Measurements from ENCODE around the gene PEX10. TPM values are rescaled to one million over a fixed set of nuclear protein-coding genes. Genes with fewer than 3 reads are reported as not detected.

PEX10 gene
- total RNA-seq, 2 donors from 2014 or later: 10.7 to 18.9 TPM

DNA sequence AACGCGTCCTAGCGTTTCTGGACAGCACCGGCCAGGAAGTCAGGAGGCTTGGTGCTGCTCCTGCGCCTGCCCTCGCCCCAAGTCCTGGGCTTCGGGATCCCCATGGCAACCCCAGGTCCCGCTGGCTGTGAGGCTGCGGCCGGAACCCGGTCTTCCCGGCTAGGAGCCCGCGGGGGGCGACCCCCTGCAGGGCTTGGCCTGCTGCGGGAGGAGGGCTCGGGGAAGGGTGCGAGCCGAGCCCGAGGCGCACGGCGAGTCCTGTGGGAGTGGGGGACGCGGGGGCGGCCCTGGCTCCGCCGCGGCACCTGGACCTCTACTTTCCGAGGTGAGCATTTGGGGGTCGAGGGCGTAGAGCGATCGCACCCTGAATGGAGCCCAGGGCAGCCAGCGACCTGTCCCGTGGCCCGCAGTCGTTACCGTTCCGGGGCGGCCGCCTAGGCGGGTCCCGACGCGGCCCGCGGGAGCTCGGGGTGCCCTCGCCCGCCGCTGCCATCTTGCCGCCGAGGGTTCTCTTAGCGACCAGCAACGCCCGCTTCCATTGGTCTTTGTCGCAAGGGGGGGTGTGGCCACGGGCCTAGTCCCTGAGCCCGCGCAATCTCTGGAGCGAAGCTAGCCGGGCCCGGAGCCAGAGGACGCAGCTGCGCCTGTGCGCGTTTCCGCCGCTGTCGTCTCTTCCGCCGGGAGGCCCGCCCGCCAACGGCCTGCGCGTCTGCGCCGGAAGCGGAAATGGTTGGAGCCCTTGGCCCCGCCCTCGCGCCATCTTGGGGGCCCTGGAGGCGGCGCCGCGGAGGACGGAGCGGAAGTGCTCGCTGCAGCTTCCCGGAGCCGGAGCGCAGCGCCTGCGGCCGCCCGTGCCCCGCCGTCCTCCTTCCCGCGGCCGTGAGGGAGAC is 21.1 kb downstream of the PEX10 start, which contains the start of the genes MORN1 and RER1:
TSS of gene MORN1 (minus strand) at position 514 of the 890 bp plus-strand sequence. CDS start at position 493, 21 bp downstream.
TSS of gene RER1 (plus strand) at position 801 of the 890 bp plus-strand sequence. CDS start 3,950 bp downstream, outside the sequence.
- H3K4me1 Mint-ChIP-seq (ENCODE audit: low read depth in 2 of 2): peaks cover 28 to 34% of the 10 kb centered on the region in 2 donors
- H3K27me3 Mint-ChIP-seq: no peaks in the 10 kb centered on the region
- peak within 1 kb of the TSS; percentile 82 to 96 for H3K27ac Mint-ChIP-seq
- H3K36me3 Mint-ChIP-seq: no peaks in the 10 kb centered on the region
- H3K4me3 Mint-ChIP-seq: peak within 1 kb of the TSS; percentile 89
- ATAC-seq: peak; percentile 97 to 99
- peak; percentile 100 for DNase-seq (ENCODE audit: low spot score)
- H3K9me3 Mint-ChIP-seq: no peaks in the 10 kb centered on the region

DNA sequence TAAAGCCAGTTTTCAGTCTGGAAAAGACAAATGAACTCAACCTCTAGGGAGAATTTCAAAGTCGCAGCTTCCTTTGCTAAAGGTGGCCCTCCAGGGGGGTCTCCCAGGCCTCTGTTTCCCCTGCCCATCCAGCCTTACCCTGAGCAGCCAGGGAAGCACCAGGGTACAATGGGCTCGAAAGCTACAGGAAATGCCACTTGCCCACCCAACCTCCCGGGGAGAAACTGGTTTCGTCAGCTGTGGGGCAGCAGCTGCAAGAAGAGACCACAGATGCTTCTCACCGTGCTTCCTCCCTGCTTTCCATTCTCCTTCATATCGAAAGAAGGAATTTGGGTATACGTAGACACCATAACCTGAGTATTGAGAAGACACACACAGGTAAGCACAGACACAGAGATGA is 22.7 kb downstream of the PEX10 start:
- Mint-ChIP-seq H3K4me3 (peak overlapping the region; percentile 76), H3K27me3 (no peaks in the 10 kb centered on the region), H3K27ac (no peak overlapping the region), H3K4me1 (ENCODE audit: low read depth in 2 of 2) (peaks cover 28 to 30% of the 10 kb centered on the region in 2 donors), H3K36me3 (no peaks in the 10 kb centered on the region), H3K9me3 (no peaks in the 10 kb centered on the region)
- DNase-seq (ENCODE audit: low spot score) (no peak), ATAC-seq (no peak)

DNA sequence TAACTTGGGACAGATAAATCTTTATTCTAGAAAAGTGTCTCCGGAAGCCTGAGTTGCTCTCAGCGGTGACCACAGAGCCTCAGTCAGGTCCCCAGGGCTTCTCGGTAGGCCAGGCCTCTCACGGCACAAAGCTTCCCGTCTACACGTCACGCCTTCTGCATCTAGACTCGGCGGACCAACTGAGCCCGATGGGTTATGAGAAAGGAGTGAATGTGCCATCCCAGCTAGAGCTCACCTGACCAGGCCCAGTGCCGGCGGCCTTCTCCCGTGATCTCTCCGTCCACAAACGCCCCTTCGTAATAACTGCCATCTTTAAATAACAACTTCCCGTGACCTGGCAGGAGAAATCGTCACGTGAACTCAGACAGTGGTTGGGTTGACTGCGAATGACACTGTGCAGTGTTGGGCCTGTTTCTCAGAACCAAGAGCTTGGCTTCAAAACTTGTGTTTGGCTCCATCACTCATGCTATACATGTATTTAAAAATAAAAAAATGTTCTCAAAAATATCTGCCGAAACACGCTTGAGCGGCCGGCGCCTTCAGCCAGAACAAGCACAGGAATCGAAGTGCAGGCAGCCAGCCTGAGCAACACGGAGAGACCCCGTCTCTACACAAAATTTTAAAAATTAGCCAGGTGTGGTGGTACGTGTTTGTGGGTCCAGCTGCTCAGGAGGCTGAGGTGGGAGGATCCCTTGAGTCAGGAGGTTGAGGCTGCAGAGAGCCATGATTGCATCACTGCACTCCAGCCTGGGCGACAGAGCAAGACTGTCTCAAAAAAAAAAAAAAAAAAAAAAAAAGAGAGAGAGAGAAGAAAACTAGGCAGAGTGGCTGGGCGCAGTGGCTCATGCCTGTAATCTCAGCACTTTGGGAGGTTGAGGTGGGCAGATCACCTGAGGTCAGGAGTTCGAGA is 24.1 kb downstream of the PEX10 start:
- peaks cover 16 to 21% of the 10 kb centered on the region in 2 donors for H3K4me1 Mint-ChIP-seq (ENCODE audit: low read depth in 2 of 2)
- no peak overlapping the region for H3K4me3 Mint-ChIP-seq
- DNase-seq (ENCODE audit: low spot score) (peak; percentile 28), ATAC-seq (no peak)
- no peaks in the 10 kb centered on the region for H3K9me3 Mint-ChIP-seq
- no peaks in the 10 kb centered on the region for H3K36me3 Mint-ChIP-seq
- no peaks in the 10 kb centered on the region for H3K27me3 Mint-ChIP-seq
- no peak overlapping the region for H3K27ac Mint-ChIP-seq

DNA sequence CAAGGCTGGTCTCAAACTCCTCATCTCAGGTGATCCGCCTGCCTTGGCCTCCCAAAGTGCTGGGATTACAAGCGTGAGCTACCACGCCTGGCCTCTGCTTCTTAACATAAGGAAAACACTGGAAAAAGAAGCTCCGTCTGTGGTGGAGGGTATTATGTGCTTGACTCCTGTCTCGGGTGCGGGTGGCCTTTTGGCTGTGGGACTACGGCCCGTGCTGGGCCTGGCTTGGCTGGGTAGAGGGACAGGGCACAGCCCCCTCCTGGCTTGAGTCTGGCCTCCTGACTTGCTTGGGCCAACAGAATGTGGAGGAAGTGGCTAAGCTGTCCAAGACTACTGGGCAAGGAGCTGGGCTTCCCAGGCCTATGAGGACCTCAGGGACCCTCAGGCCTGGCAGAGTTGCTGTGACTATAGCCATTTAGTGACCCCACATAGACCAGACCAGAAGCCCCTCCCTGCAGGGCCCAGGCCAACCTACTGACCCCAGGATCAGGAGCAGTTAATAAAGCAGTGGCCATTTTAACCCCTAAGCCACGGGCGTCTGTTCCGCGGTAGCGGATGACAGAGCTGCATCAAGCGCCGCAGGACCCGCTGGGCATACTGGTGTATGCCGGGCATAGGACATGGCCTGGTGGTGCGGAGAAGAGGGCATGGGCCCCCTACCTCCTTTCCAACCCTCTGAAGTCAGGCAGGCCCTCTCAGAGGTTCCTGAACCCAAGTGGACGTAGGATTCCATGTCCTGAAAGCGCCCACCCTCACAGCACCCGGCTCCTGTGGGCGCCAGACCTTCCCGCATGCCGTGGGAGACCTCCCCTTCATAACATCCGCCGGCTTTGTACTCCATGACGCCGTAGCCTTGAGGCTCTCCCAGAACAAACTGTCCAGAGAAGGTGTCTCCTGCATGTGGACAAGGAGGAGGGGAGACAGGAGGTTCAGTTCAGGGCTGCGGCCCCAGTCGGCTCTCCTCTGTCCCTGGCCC is 25.4 kb downstream of the PEX10 start:
- H3K4me3 Mint-ChIP-seq: no peak overlapping the region
- peaks cover 5 to 10% of the 10 kb centered on the region in 2 donors for H3K4me1 Mint-ChIP-seq (ENCODE audit: low read depth in 2 of 2)
- peak; percentile 54 for DNase-seq (ENCODE audit: low spot score)

DNA sequence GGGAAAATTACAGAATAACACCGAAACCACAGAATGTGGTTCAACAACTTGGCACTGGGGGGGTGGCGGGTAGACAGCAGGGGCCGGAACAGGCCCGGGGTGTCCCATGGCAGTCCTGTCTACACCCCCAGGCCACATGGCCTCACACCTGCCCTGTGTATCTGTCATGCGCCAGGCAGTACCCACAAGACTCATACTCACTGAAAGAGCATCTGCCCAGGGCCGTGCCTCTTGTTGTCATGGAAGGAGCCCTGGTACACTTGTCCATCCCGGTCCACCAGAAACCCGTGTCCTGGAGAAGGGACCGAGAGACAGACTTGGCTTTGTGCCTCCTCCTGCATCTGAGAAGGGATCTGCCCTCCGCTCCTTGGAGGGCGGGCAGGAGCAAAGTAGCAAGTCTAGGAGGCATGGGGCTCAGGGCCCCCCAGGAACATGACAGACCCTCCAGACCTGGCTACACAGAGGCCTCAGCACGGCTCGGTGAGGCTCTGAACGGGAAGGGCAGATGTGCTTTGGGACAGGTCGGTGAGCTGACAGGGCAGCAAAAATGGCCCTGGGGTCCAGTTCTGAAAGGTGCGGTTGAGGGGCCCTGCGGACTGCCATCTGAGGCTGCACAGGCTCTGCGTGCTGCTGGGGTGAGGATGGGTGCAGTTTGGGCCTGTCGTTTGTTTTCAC is 26.6 kb downstream of the PEX10 start:
- no peaks in the 10 kb centered on the region for H3K27me3 Mint-ChIP-seq
- no peak overlapping the region for H3K4me3 Mint-ChIP-seq
- H3K4me1 Mint-ChIP-seq (ENCODE audit: low read depth in 2 of 2): peaks cover 5 to 10% of the 10 kb centered on the region in 2 donors
- ATAC-seq: no peak
- H3K9me3 Mint-ChIP-seq: no peaks in the 10 kb centered on the region
- DNase-seq (ENCODE audit: low spot score): peak; percentile 56
- no peaks in the 10 kb centered on the region for H3K36me3 Mint-ChIP-seq
- peak overlapping the region in 1 of 2 donors; percentile 72 for H3K27ac Mint-ChIP-seq

More for the DNA sequence above, 25.4 kb downstream of the PEX10 start:
- Mint-ChIP-seq H3K27me3 (no peaks in the 10 kb centered on the region), H3K9me3 (no peaks in the 10 kb centered on the region), H3K27ac (no peak overlapping the region), H3K36me3 (no peaks in the 10 kb centered on the region)
- no peak for ATAC-seq

DNA sequence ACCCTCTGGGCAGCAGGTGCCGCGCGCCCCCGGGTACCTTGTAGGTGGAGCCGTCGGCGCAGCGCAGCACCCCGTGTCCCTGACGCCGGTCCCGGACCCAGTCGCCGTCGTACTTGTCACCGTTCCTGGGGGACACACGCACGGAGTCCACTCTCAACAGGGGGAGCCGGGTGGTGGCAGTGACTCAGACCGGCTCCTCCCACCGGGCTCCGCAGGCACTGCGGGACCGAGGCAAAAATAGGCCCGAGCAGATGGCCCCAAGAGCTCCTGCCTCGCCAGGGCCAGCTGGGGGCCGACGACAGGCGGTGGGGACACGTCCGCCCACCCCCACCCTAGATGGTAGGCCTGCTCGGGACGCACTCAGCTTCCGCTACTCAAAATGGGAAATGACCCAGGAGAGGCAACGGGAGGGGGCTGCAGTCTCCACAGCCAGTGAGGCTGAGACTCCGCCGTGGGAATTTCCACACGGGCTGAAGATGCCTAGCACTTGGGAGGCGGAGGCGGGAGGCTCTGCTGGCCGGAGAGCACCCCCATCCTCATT is 27.4 kb downstream of the PEX10 start:
- H3K4me1 Mint-ChIP-seq (ENCODE audit: low read depth in 2 of 2): peaks cover 1 to 7% of the 10 kb centered on the region in 2 donors
- H3K4me3 Mint-ChIP-seq: no peak overlapping the region
- no peaks in the 10 kb centered on the region for H3K9me3 Mint-ChIP-seq
- DNase-seq (ENCODE audit: low spot score) (peak; percentile 53), ATAC-seq (no peak)
- no peak overlapping the region for H3K27ac Mint-ChIP-seq
- no peaks in the 10 kb centered on the region for H3K27me3 Mint-ChIP-seq
- no peaks in the 10 kb centered on the region for H3K36me3 Mint-ChIP-seq

DNA sequence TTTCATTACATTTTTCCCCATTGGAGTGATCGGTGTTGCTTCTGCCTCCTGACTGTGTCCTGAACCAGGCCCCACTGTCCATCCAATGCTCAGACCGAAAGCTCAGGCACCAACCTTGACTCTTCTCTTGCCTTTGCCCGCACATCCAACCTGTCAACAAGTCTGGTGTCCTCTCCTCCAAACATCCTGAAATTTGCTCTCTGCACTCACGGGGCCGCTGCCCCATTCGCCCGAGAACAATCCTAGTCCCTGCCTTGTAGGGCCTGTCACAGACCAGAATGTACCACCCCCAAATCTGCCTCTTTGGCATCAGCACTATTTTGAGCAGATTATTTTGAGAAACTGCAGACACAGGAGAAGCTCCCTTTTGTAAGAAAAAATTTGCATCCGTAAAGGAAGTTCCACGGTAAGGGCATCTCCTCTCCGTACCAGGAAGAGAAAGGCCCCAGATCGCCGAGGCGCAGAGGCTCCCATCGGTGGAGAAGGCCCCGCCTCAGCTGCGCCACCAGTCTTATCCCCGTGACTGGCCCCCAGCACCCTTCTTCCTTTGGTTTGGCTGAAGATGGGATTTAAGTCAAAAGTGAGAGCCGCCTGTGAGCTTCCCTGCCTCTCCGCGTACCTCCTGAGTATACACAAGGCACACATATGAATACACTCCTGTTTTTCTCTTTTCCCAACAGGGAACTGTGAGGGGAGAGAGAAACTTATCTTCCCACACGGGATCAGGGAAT is 28.1 kb downstream of the PEX10 start:
- H3K27me3 Mint-ChIP-seq: no peaks in the 10 kb centered on the region
- peak overlapping the region in 1 of 2 donors; percentile 3 for H3K27ac Mint-ChIP-seq
- H3K9me3 Mint-ChIP-seq: no peaks in the 10 kb centered on the region
- H3K4me3 Mint-ChIP-seq: no peak overlapping the region
- ATAC-seq: no peak
- DNase-seq (ENCODE audit: low spot score): peak; percentile 22
- H3K36me3 Mint-ChIP-seq: no peaks in the 10 kb centered on the region
- H3K4me1 Mint-ChIP-seq (ENCODE audit: low read depth in 2 of 2): peaks cover 0 to 3% of the 10 kb centered on the region in 2 donors

DNA sequence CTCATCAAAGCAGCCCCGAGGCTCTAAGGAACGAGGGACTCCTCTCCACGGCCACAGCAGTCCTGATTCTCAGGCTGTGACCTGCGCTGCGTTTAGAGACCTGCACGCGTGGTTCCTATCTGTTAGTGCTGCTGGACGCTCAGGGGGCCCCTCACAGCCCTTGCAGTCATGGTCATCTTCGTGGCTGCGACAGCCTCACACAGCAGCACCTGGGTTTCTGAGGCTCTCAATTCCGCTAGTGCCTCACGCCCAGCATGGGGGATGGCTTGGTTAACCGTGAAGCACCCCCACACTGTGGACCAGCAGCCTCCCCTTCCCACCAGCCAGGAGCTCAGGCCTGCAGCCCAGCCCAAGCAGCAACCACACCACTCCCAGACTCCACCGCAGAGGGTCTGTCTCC is 28.8 kb downstream of the PEX10 start:
- DNase-seq (ENCODE audit: low spot score) (peak; percentile 53), ATAC-seq (no peak)
- Mint-ChIP-seq H3K4me1 (ENCODE audit: low read depth in 2 of 2) (peaks cover 0 to 3% of the 10 kb centered on the region in 2 donors), H3K9me3 (no peaks in the 10 kb centered on the region), H3K27ac (peak overlapping the region in 1 of 2 donors; percentile 3), H3K27me3 (no peaks in the 10 kb centered on the region), H3K4me3 (no peak overlapping the region), H3K36me3 (no peaks in the 10 kb centered on the region)

DNA sequence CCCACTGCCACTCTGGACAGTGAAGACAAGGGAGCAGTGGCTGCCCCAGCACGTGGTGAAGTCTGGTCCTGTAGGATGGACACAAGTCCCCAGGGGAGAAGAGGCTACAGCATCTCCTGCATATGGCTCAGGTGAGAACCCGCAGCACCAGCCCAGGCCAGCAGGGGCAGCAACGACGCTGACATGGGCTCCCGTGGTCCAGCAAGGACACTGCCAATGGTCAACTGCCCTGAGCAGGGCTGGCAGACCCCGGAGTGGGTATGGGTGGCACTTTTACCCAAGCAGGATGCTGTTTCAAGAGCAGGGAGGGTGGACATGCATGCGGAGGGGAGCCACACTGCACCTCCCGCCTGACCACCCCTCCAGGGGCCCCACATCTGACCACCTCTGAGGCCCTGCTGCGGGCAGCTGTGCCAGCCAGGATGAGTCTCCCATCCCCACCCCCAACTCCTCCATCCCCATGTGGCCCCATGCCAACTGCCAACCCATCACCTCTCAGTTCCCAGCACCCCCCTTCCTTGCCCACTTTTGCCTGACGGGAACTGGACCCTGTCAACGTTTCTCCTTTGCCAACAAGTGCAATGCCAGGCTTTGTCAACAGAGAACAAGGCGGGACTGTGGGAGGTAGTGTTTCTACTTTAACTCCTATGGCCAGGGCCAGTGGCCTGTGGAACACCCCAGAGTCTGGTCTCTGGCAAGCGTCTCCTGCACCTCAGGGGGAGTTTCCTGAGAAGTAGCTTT is 29.6 kb downstream of the PEX10 start:
- Mint-ChIP-seq H3K9me3 (no peaks in the 10 kb centered on the region), H3K4me3 (no peak overlapping the region), H3K27ac (no peak overlapping the region), H3K27me3 (no peaks in the 10 kb centered on the region), H3K36me3 (no peaks in the 10 kb centered on the region), H3K4me1 (ENCODE audit: low read depth in 2 of 2) (peaks cover 0 to 3% of the 10 kb centered on the region in 2 donors)
- DNase-seq (ENCODE audit: low spot score) (peak; percentile 58), ATAC-seq (no peak)

DNA sequence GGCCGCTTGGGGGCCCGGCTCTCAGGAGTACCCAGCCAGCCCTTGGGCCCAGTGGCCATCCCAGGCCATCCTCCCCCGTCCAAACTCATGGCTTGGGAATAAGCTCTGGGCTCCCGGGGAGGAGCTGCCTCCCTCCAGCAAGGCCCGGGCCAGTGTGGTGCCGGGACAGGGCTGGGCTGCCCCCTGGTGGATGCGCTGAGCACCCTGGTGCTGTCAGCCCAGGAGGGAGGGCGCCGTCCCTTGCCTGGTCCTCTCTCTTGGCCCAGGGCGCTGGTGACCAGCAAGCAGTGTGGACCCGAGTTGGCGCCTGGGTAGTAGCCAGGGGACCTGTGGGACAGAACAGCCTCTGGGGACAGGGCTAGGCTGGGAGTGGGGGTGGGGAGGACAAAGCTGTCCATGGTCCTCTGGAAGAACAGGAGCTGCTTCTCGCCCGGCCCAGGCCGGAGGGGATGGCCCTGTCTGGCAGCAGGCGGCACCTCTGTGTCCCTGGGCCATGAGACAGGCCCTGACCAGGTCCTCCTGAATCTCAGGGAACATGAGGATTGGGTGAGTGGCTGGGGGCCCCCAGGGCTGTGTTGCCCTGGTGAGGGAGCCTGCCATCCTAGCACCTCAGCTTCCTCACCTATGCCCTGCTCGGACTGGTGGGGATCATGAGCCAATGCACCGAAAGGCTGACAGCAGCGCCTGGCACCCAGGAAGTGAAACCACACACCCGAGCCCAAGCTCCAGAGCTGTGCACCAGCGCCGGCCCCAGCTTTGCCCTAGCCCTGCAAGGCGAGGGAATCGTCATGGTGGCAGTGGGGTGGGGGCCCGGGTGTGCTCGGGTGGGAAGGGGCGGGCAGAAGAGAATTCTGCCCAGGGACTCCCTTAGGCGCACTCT is 30.4 kb downstream of the PEX10 start:
- ATAC-seq (peak; percentile 90), DNase-seq (ENCODE audit: low spot score) (peak; percentile 80)
- Mint-ChIP-seq H3K36me3 (no peaks in the 10 kb centered on the region), H3K27me3 (no peaks in the 10 kb centered on the region), H3K9me3 (no peaks in the 10 kb centered on the region), H3K4me1 (ENCODE audit: low read depth in 2 of 2) (peaks cover 0 to 3% of the 10 kb centered on the region in 2 donors), H3K4me3 (no peak overlapping the region), H3K27ac (no peak overlapping the region)
